ENCODE measurements around the gene CXorf58.
A peak's percentile ranks its signal among the peaks of the same experiment; 100 is the strongest.

Gene CXorf58

GRCh38 chrX:23901060-23901459 is 6.7 kb upstream of the CXorf58 start:
- peak overlapping the region; percentile 63 for H3K27ac ChIP-seq (replicated peaks)
- peak; percentile 52 to 80 for DNase-seq (ENCODE audit: low read depth in 1 of 2, low spot score in 1 of 2)
- no peak overlapping the region for H3K4me3 ChIP-seq (replicated peaks; ENCODE audit: insufficient read depth, low read length)
- no peaks in the 10 kb centered on the region for H3K27me3 ChIP-seq (ENCODE audit: insufficient read depth, poor library complexity, severe bottlenecking)
- TF ChIP-seq SPI1 (IDR thresholded peaks at IDR 0.05; ENCODE audit: borderline replicate concordance, low read depth): peak; percentile 66; the same call in 1 of the 2 replicates
- TF ChIP-seq POLR2AphosphoS5 (IDR thresholded peaks at IDR 0.05; ENCODE audit: low read depth): no peak

DNA sequence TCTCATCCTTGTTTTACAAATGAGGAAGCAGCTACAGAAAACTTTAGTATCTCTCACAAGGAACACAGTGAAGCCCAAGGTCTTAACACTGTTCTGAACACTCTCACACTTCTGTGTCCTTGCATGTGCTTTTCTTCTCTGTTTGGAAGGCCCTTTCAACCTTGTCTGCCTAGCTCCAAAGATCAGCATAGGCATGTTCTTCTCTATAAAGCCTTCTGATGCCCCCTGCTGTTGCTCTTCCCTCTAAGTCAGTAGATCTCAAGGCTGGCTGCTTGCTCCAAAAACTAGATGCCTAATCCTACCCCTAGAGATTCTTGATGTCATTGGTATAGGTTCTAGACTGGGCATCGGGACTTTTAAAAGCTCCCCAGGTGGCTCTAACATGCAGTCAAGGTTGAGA is 6.0 kb upstream of the CXorf58 start:
- Histone ChIP-seq H3K4me3 (replicated peaks; ENCODE audit: insufficient read depth, low read length) (no peak overlapping the region), H3K27ac (replicated peaks) (peak overlapping the region; percentile 63), H3K27me3 (ENCODE audit: insufficient read depth, poor library complexity, severe bottlenecking) (no peaks in the 10 kb centered on the region)
- TF ChIP-seq, protein P1, sequence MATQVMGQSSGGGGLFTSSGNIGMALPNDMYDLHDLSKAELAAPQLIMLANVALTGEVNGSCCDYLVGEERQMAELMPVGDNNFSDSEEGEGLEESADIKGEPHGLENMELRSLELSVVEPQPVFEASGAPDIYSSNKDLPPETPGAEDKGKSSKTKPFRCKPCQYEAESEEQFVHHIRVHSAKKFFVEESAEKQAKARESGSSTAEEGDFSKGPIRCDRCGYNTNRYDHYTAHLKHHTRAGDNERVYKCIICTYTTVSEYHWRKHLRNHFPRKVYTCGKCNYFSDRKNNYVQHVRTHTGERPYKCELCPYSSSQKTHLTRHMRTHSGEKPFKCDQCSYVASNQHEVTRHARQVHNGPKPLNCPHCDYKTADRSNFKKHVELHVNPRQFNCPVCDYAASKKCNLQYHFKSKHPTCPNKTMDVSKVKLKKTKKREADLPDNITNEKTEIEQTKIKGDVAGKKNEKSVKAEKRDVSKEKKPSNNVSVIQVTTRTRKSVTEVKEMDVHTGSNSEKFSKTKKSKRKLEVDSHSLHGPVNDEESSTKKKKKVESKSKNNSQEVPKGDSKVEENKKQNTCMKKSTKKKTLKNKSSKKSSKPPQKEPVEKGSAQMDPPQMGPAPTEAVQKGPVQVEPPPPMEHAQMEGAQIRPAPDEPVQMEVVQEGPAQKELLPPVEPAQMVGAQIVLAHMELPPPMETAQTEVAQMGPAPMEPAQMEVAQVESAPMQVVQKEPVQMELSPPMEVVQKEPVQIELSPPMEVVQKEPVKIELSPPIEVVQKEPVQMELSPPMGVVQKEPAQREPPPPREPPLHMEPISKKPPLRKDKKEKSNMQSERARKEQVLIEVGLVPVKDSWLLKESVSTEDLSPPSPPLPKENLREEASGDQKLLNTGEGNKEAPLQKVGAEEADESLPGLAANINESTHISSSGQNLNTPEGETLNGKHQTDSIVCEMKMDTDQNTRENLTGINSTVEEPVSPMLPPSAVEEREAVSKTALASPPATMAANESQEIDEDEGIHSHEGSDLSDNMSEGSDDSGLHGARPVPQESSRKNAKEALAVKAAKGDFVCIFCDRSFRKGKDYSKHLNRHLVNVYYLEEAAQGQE (IDR thresholded peaks at IDR 0.05; ENCODE audit: insufficient replicate concordance, low read depth): no peak
- TF ChIP-seq SPI1 (IDR thresholded peaks at IDR 0.05; ENCODE audit: borderline replicate concordance, low read depth) (no peak), POLR2AphosphoS5 (IDR thresholded peaks at IDR 0.05; ENCODE audit: low read depth) (no peak), GABPA (IDR thresholded peaks at IDR 0.05; ENCODE audit: low read depth) (no peak)
- TF ChIP-seq, protein P2, sequence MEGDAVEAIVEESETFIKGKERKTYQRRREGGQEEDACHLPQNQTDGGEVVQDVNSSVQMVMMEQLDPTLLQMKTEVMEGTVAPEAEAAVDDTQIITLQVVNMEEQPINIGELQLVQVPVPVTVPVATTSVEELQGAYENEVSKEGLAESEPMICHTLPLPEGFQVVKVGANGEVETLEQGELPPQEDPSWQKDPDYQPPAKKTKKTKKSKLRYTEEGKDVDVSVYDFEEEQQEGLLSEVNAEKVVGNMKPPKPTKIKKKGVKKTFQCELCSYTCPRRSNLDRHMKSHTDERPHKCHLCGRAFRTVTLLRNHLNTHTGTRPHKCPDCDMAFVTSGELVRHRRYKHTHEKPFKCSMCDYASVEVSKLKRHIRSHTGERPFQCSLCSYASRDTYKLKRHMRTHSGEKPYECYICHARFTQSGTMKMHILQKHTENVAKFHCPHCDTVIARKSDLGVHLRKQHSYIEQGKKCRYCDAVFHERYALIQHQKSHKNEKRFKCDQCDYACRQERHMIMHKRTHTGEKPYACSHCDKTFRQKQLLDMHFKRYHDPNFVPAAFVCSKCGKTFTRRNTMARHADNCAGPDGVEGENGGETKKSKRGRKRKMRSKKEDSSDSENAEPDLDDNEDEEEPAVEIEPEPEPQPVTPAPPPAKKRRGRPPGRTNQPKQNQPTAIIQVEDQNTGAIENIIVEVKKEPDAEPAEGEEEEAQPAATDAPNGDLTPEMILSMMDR (IDR thresholded peaks at IDR 0.05; ENCODE audit: insufficient read depth, low read length): peak; percentile 13
- peak; percentile 34 to 80 for DNase-seq (ENCODE audit: low read depth in 1 of 2, low spot score in 1 of 2)

GRCh38 chrX:23902419-23902818 is 5.4 kb upstream of the CXorf58 start:
- DNase-seq (ENCODE audit: low read depth in 1 of 2, low spot score in 1 of 2): peak in 1 of 2 experiments; percentile 18
- no peak overlapping the region for H3K27ac ChIP-seq (replicated peaks)

GRCh38 chrX:23904096-23904495 is 3.7 kb upstream of the CXorf58 start:
- H3K4me3 ChIP-seq (replicated peaks; ENCODE audit: insufficient read depth, low read length): no peak overlapping the region
- no peak for DNase-seq (ENCODE audit: low read depth in 1 of 2, low spot score in 1 of 2)
- TF ChIP-seq, protein P1 (IDR thresholded peaks at IDR 0.05; ENCODE audit: insufficient replicate concordance, low read depth): no peak
- no peak overlapping the region for H3K27ac ChIP-seq (replicated peaks)
- no peaks in the 10 kb centered on the region for H3K27me3 ChIP-seq (ENCODE audit: insufficient read depth, poor library complexity, severe bottlenecking)

More at GRCh38 chrX:23902419-23902818, 5.4 kb upstream of the CXorf58 start:
- no peaks in the 10 kb centered on the region for H3K27me3 ChIP-seq (ENCODE audit: insufficient read depth, poor library complexity, severe bottlenecking)
- no peak overlapping the region for H3K4me3 ChIP-seq (replicated peaks; ENCODE audit: insufficient read depth, low read length)
- TF ChIP-seq, protein P2 (IDR thresholded peaks at IDR 0.05; ENCODE audit: insufficient read depth, low read length): peak; percentile 4
- TF ChIP-seq SPI1 (IDR thresholded peaks at IDR 0.05; ENCODE audit: borderline replicate concordance, low read depth): no peak

DNA sequence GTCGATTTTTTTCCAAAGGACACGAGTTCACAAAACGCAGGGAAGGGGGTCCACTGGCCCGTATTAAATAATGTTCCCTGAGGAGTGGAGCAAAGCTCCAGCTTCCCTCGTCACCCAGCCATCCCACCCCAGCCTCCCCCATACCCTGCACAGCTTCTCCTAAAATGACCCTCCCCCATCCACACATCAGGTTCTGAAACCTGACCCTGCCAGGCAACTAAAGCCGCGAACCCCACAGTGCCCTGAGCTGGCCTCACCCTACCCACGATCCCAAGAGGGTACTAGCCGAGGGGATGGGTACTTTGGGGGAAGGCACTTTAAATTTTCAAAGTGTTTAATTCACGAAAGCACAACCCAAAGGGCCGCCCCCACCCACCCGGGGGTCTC is 702 bp upstream of the CXorf58 start:
- Histone ChIP-seq H3K27me3 (ENCODE audit: insufficient read depth, poor library complexity, severe bottlenecking) (no peaks in the 10 kb centered on the region), H3K27ac (replicated peaks) (peak overlapping the region; percentile 83), H3K4me3 (replicated peaks; ENCODE audit: insufficient read depth, low read length) (peak overlapping the region; percentile 60)
- DNase-seq (ENCODE audit: low read depth in 1 of 2, low spot score in 1 of 2): peak in 1 of 2 experiments; percentile 17
- no peak for TF ChIP-seq GABPA (IDR thresholded peaks at IDR 0.05; ENCODE audit: low read depth)
- TF ChIP-seq, protein P2 (IDR thresholded peaks at IDR 0.05; ENCODE audit: insufficient read depth, low read length): no peak
- TF ChIP-seq, protein P1 (IDR thresholded peaks at IDR 0.05; ENCODE audit: insufficient replicate concordance, low read depth): no peak
- no peak for TF ChIP-seq POLR2AphosphoS5 (IDR thresholded peaks at IDR 0.05; ENCODE audit: low read depth)
- no peak for TF ChIP-seq SPI1 (IDR thresholded peaks at IDR 0.05; ENCODE audit: borderline replicate concordance, low read depth)
